AG10803 (cell line): ENCODE data around the gene CDYL.
A peak's percentile ranks its signal among the peaks of the same experiment; 100 is the strongest.
"Not testable (repeated sequence)": the region's sequence is repeated elsewhere in the genome, so short reads cannot be mapped to it uniquely, and the experiment has no call there.

Experiments
- DNase-seq: peaks from one replicate; pipeline ENCODE4 v3.0.0; 2010; ENCODE audit warnings: low read depth
- H3K4me3 ChIP-seq: 2 replicates; pipeline ENCODE4 v1.5.1; 2011; ENCODE audit warnings: mild to moderate bottlenecking, low read length, control low read depth
- TF ChIP-seq, protein P1 (sequence below): conservative IDR thresholded peaks from 2 replicates; pipeline ENCODE4 v1.5.1; 2011; ENCODE audit warnings: mild to moderate bottlenecking, low read length, control low read depth, inconsistent platforms

CDYL gene

DNA sequence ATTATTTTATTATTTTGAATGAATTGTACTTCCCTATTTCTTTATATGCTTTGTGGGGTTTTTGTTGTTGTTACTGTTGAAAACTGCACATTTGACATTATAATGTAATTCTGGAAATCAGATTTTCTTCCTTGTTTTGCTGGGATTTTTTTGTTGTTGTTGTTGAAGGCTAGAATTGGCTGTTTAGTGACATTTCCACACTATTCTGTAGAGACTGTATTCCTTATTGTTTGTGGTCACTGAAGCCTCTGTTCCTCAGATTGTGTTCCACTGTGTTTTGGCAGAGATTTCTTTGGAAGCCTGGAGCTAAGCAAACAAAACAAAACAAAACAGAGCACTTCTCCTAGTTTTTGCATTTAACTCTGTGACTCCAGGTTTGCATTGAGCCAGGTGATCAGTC is 52.9 kb downstream of the CDYL start:
- TF ChIP-seq, protein P1, sequence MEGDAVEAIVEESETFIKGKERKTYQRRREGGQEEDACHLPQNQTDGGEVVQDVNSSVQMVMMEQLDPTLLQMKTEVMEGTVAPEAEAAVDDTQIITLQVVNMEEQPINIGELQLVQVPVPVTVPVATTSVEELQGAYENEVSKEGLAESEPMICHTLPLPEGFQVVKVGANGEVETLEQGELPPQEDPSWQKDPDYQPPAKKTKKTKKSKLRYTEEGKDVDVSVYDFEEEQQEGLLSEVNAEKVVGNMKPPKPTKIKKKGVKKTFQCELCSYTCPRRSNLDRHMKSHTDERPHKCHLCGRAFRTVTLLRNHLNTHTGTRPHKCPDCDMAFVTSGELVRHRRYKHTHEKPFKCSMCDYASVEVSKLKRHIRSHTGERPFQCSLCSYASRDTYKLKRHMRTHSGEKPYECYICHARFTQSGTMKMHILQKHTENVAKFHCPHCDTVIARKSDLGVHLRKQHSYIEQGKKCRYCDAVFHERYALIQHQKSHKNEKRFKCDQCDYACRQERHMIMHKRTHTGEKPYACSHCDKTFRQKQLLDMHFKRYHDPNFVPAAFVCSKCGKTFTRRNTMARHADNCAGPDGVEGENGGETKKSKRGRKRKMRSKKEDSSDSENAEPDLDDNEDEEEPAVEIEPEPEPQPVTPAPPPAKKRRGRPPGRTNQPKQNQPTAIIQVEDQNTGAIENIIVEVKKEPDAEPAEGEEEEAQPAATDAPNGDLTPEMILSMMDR = no peak
- no peak overlapping the region for H3K4me3 ChIP-seq
- DNase-seq = no peak

DNA sequence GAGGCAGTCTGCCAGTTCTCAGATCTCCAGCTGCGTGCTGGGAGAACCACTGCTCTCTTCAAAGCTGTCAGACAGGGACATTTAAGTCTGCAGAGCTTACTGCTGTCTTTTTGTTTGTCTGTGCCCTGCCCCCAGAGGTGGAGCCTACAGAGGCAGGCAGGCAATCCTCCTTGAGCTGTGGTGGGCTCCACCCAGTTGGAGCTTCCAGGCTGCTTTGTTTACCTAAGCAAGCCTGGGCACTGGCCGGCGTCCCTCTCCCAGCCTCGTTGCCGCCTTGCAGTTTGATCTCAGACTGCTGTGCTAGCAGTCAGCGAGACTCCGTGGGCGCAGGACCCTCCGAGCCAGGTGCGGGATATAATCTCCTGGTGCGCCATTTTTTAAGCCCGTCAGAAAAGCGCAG is 59.3 kb downstream of the CDYL start:
- not testable (repeated sequence) for H3K4me3 ChIP-seq

DNA sequence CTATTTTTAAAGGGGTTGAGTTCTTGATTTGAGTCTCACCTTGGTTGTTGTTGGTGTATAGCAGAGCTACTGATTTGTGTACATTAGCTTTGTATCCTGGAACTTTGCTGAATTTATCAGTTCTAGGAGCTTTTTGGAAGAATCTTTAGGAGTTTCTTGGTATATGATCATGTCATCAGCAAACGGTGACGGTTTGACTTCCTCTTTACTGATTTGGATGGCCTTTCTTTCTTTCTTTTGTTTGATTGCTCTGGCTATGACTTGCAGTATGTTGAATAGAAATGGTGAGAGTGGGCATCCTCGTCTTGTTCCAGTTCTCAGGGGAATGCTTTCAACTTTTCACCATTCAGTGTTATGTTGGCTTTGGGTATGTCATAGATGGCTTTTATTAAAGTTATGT is 64.0 kb downstream of the CDYL start:
- DNase-seq = no peak
- H3K4me3 ChIP-seq = no peak overlapping the region
- TF ChIP-seq, protein P1 = no peak

More for the DNA sequence above, 59.3 kb downstream of the CDYL start:
- not testable (repeated sequence) for DNase-seq

DNA sequence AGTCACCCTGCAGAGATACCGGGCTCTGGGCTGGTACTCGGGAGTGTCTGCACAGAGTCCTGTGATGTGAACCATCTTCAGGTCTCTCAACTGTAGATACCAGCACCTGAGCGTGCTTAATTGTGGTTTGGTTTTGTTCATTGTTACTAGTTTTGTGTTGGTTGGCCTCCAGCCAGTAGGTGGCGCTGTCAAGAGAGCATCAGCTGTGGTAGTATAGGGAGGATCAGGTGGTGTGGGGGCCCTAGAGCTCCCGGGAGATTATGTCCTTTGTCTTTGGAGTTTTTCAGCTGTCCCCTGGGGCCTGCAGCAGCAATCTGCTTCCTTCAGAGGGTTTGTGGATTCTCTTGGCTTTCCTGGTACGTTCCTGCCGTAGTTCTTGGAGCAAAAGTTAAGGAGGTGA is 67.9 kb downstream of the CDYL start:
- no peak for DNase-seq

DNA sequence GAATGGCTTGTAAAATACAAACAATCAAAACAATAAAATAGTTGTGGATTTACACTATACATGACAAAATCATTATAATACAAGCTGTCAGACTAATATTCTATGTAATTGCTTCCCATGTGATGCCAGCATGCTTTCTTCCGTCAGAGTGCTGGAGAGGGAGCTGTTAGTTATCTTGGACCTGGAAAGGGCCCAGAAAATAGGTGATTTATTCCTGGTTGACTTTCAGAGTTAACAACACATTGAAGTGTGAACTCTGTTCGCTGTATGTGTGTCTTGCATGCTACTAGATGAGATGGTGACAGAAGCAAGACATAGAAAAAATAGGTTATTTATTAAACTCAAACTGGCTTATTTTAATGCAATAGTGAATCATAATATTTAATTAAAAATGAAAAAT is 70.2 kb downstream of the CDYL start:
- DNase-seq = no peak
- no peak overlapping the region for H3K4me3 ChIP-seq
- TF ChIP-seq, protein P1 = no peak

More for the DNA sequence above, 67.9 kb downstream of the CDYL start:
- H3K4me3 ChIP-seq = no peak overlapping the region
- TF ChIP-seq, protein P1 = peak; percentile 13; the same call in 1 of the 2 replicates

DNA sequence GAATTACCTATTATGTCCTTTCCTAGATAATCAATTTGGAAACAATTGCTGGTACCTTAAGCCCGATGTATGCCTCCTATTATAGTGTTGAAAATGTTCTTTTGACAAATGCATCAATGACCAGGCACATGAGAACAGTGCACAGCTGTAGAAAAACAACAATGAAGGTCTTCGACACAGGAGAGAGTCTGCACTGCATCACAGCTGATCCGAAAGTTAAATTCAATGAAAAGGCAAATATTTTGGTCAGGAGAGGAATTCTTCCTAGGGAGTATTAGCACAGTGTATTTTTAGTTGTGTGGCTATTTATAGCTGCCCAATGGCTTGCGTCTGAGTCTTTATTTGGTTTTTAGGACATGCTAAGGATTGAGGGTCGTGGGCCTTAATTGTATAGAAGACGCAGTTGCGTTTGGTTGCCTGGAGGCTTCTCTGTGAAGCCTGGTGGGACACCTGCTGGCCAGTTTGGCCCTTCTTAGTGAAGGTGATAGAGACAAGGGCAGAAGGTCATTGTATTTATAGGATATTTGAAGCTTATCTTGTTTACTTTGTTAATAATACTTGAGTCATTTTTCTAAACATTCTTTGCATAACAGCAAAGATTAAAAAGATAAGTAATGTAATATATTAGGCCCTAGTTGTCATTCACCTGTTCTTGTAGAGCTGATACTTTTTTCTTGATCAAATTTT is 72.3 kb downstream of the CDYL start:
- TF ChIP-seq, protein P1 = peak; percentile 25
- no peak overlapping the region for H3K4me3 ChIP-seq
- DNase-seq = no peak

DNA sequence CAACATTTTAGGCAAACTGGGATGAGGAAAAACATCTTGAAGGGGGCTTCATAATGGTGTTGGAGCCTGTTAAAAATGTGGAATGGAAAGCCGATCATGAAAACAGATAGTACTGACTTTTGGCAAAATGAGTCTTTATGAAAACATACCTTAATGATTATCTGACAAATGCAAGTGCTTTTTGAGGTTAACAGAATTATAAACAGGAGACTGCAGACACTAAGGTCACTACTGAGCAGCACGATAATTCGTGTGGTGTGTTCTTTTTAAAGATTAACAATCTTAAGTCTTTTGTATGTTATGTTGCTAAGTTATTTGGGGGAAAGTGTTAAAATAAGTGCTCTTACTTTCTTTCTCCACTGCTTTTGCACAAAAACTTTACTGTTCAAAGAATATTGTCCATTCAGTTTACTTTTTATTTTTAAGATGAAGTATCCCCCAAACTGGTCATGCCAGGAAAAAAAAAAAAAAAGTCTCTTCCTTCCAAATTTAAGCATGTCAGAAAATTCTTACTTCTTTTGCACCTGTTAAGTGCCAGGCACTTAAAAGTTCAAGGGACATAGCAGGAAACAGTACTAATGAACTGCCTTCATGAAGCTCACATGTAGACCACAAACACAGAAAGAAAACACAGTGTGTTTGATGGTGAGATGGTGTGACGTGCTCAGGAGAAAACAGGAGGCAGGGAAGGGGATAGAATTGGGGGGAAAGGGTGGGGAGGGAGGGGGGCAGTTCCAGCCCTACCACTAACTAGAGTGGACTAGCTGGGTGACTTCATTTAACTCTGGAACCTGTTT is 73.2 kb downstream of the CDYL start:
- DNase-seq = no peak
- TF ChIP-seq, protein P1 = no peak
- no peak overlapping the region for H3K4me3 ChIP-seq
